Fibroblast of villous mesenchyme (primary cell): ENCODE results near the gene FRMD4A. TPM values are rescaled to one million over a fixed set of nuclear protein-coding genes. Genes with fewer than 3 reads are reported as not detected.

Experiments
- DNase-seq: peaks from one replicate; pipeline ENCODE4 v3.0.0-alpha.2; 2010; ENCODE audit warnings: low read depth
- H3K4me3 ChIP-seq: 2 replicates; pipeline ENCODE4 v1.5.1; 2011; ENCODE audit warnings: low read depth, mild to moderate bottlenecking, low read length
- total RNA-seq: library from RNA; depleted of rRNA; stranded (reverse); fragments of >200 nt; gene quantifications from 2 replicates; pipeline ENCODE4 v1.2.3, GENCODE V29; 2012
- TF ChIP-seq, protein P1 (sequence below): IDR thresholded peaks from 2 replicates; pipeline ENCODE4 v1.5.1; 2012; ENCODE audit warnings: low read depth, mild to moderate bottlenecking, low read length; ENCODE audit not compliant: insufficient read depth

FRMD4A gene
- total RNA-seq, 1 donor, result 40.2 TPM

DNA sequence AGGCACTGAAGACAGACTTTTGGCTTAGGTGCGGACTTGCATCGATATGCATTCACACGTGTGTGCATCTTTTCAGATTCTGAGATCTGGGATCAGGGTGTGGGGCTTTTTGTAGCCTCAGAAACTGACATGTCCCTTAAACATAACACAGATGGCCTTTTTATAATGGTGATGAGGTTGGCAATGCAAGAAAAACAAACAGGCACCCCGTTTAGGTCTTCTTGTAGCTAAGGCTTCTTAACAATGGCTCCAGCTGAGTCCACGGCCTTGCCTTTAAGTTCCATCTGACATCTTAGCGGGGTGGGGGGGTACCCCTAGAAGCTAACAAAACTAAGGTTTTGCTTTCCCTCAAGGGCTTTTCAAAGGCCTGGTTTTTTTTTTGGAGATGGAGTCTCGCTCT, 597.7 kb downstream of the FRMD4A start:
- no peak for DNase-seq
- H3K4me3 ChIP-seq, result no peak overlapping the region
- TF ChIP-seq, protein P1, sequence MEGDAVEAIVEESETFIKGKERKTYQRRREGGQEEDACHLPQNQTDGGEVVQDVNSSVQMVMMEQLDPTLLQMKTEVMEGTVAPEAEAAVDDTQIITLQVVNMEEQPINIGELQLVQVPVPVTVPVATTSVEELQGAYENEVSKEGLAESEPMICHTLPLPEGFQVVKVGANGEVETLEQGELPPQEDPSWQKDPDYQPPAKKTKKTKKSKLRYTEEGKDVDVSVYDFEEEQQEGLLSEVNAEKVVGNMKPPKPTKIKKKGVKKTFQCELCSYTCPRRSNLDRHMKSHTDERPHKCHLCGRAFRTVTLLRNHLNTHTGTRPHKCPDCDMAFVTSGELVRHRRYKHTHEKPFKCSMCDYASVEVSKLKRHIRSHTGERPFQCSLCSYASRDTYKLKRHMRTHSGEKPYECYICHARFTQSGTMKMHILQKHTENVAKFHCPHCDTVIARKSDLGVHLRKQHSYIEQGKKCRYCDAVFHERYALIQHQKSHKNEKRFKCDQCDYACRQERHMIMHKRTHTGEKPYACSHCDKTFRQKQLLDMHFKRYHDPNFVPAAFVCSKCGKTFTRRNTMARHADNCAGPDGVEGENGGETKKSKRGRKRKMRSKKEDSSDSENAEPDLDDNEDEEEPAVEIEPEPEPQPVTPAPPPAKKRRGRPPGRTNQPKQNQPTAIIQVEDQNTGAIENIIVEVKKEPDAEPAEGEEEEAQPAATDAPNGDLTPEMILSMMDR, result no peak

DNA sequence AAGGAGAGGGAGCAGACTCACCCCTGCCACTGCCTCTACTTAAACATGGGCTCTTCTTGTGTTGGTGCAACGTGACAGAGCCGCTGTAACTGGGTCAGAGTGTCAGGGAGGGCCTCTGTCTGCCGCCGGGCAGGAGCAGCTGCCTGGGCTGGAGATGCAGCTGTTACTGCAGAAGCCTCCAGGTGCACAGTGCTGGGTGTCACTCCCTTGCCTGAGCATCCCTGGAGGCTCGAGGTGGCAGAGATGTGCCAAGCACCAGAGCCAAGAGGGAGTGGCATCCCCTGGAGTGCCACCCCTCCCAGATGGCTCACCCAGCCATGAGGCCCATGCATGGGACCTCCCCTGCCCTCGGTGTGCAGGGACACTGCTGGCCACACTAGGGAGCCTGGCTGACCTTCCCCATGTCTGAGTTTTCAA, 598.3 kb downstream of the FRMD4A start:
- no peak overlapping the region for H3K4me3 ChIP-seq
- TF ChIP-seq, protein P1, result no peak
- DNase-seq, result no peak

DNA sequence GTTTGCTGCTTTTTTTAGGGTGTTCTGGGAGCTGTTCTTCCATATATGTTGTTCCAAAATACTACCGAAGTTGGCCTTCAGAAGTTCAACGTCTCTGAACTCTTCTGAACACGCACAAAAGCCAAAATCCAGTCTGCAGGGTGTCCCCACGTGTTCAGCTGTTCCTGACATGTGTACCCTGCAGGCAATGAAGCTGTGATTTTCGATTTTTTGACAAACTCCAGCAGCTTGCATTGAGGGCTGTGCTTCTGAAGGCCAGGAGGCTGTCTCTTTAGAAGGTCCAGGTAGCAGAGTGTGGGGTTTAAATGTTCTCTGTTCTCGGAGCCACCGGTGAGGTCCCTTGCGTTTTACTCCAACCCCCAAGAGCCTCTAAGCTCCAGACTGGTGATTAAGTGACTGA, 598.9 kb downstream of the FRMD4A start:
- DNase-seq, result no peak
- no peak overlapping the region for H3K4me3 ChIP-seq
- TF ChIP-seq, protein P1, result no peak

DNA sequence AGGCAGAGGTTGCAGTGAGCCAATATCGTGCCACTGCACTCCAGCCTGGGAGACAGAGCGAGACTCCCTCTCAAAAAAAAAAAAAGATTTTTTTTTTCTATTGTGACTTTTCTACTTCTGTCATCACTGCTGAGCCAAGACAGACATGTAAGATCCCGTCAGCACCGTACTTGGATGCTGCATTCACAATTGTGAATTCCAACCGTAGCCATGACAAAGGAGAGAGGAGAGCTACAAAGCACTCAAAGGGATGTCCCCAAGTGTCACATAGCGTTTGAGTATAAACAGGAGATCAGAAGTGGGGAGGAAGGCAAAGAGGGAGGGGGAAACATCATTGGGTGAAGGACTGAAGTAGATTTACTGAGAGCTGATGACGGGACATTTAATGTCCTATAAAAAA, 599.8 kb downstream of the FRMD4A start:
- no peak for DNase-seq
- TF ChIP-seq, protein P1, result no peak
- H3K4me3 ChIP-seq, result no peak overlapping the region

DNA sequence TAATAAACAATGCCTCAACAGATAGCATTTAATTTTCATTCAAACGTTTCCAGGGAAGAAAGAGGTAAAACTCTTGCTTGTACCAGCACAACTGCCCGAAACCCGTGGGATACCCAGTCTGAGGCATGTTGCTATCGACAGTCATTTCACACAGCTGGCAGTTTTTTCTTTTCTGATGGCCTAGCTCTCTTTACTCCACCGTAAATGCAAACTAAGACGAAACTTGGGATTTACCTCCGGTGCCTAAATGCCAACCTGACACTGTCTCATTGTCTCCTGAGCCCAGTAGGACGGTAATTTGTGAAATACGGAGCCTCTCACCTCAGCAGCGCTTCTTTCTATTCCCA, 600.4 kb downstream of the FRMD4A start:
- H3K4me3 ChIP-seq, result no peak overlapping the region
- TF ChIP-seq, protein P1, result no peak
- DNase-seq, result no peak

DNA sequence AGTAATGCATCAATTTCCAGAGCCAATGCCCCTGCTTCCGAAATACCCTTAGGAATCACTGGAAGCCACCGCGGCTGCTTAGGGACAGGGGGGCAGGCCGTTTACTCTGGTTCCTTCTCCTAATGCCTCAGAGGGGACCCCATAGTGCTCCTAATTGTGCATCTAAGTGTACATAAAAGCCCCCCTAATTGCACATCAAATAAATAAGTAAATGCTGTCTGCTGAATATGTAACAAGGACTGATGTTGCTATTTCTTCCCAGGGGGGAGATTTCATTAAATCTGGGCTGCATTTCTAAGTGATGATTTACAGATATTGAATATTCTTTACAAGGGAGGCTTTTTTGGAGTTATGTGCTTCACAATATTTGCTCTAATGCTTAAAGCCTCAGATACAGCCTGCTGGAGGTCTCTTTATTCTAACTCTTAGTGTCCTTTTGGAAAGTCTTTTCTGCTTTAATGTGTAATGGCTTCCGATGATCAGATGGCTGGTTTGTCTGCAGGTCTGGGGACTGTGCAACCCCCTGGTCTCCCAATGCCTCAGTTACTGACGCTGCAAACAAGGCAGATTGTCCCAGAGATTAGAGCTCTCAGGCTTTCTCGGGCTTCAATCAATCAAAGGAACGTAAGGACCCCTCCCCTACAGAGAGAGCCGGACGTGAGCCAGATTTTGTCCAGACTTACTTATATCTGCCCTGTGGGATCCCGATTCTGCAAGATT, 601.0 kb downstream of the FRMD4A start:
- H3K4me3 ChIP-seq, result no peak overlapping the region
- no peak for DNase-seq
- TF ChIP-seq, protein P1, result no peak
